Vagina (tissue), 2 donors: ENCODE results near the gene ACADM. TPM values are rescaled to one million over a fixed set of nuclear protein-coding genes. Genes with fewer than 3 reads are reported as not detected.
"Not testable (repeated sequence)": the region's sequence is repeated elsewhere in the genome, so short reads cannot be mapped to it uniquely, and the experiment has no call there.

ENCODE experiments used
- DNase-seq, 2 donors: peaks; one replicate each; pipeline ENCODE4 v3.0.0-alpha.2; 2017; ENCODE audit errors: extremely low spot score in 2 of 2
- H3K27ac ChIP-seq: fragments of 200-600 bp; sonication (generic); one replicate; pipeline ENCODE4 v1.5.1; 2019
- H3K27me3 ChIP-seq: fragments of 200-600 bp; sonication (generic); one replicate; pipeline ENCODE4 v1.5.1; 2019
- H3K36me3 ChIP-seq, 2 donors: fragments of 200-600 bp; sonication (generic); one replicate each; pipeline ENCODE4 v1.5.1; 2017 to 2019
- H3K4me1 ChIP-seq: fragments of 200-600 bp; sonication (generic); one replicate; pipeline ENCODE4 v1.5.1; 2019
- H3K4me3 ChIP-seq, 2 donors: fragments of 200-600 bp; sonication (generic); 1 replicate in 1 of 2; 2 replicates in 1 of 2; pipeline ENCODE4 v1.5.1; 2016 to 2019
- H3K9me3 ChIP-seq: fragments of 200-600 bp; sonication (generic); one replicate; pipeline ENCODE4 v1.5.1; 2019
- CTCF ChIP-seq, 3 experiments: fragments of 450-650 bp in 2 of 3; fragments of 200-600 bp in 1 of 3; sonication (generic) in 1 of 3; IDR thresholded peaks; one replicate each; pipeline ENCODE4 v1.5.1; 2017 to 2019; ENCODE audit warnings: antibody characterized with exemption in 3 of 3, mild to moderate bottlenecking in 2 of 3, moderate library complexity in 2 of 3
- POLR2A ChIP-seq, 2 donors: fragments of 450-650 bp; IDR thresholded peaks; one replicate each; pipeline ENCODE4 v1.6.1; 2017; ENCODE audit warnings: antibody characterized with exemption in 2 of 2, mild to moderate bottlenecking in 2 of 2, moderate library complexity in 2 of 2
- POLR2AphosphoS5 ChIP-seq, 2 donors: sonication (generic); formaldehyde crosslinking; IDR thresholded peaks; one replicate each; pipeline ENCODE4 v1.9.0; 2017; ENCODE audit warnings: antibody characterized with exemption in 2 of 2, mild to moderate bottlenecking in 2 of 2, low read depth in 1 of 2; ENCODE audit not compliant: insufficient read depth in 1 of 2
- intact Hi-C: fragments of 100-400 bp; cut with DNase I; formaldehyde crosslinking; loops from one replicate; pipeline ENCODE4 v1.15.1; 2023
- total RNA-seq: library from RNA; depleted of rRNA; stranded (reverse); fragments of >200 nt; gene quantifications from one replicate; pipeline ENCODE4 v1.2.3, GENCODE V29; 2016

The ACADM gene
- total RNA-seq, 1 donor from 2014 or later: 30.2 TPM

DNA sequence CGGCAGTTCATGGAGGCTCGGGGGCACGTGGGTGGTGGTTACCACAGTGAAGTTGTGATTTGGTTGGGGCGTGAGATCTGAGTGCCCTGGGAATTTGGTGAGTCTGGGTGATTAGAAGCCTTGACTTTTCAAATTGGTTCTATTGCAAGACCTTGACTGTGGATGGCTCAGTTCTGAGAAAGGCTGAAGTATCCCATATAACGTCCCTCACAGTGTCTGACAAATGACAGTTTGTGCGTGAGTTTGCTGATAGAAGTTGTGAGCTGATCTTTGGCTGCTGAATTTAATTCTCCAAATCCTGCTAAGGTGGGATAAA is 72.7 kb downstream of the ACADM start:
- TF ChIP-seq POLR2AphosphoS5 (IDR thresholded peaks at IDR 0.05; ENCODE audit: insufficient read depth in 1 of 2, low read depth in 1 of 2) (no peak), CTCF (IDR thresholded peaks at IDR 0.05) (no peak), POLR2A (IDR thresholded peaks at IDR 0.05) (no peak)
- Histone ChIP-seq H3K36me3 (peaks cover 0 to 49% of the 10 kb centered on the region in 2 donors), H3K27ac (no peak overlapping the region), H3K4me3 (no peak overlapping the region), H3K27me3 (no peaks in the 10 kb centered on the region), H3K4me1 (no peaks in the 10 kb centered on the region), H3K9me3 (no peaks in the 10 kb centered on the region)
- intact Hi-C loops: no loop called here
- DNase-seq: no peak

GRCh38 chr1:75797606-75798216 is 73.2 kb downstream of the ACADM start:
- Histone ChIP-seq H3K4me1 (no peaks in the 10 kb centered on the region), H3K27me3 (no peaks in the 10 kb centered on the region), H3K36me3 (peaks cover 0 to 44% of the 10 kb centered on the region in 2 donors), H3K4me3 (no peak overlapping the region), H3K9me3 (no peaks in the 10 kb centered on the region), H3K27ac (no peak overlapping the region)
- intact Hi-C loops: no loop called here
- TF ChIP-seq POLR2A (IDR thresholded peaks at IDR 0.05) (no peak), POLR2AphosphoS5 (IDR thresholded peaks at IDR 0.05; ENCODE audit: insufficient read depth in 1 of 2, low read depth in 1 of 2) (no peak), CTCF (IDR thresholded peaks at IDR 0.05) (no peak)
- no peak for DNase-seq

GRCh38 chr1:75801480-75801879 is 77.0 kb downstream of the ACADM start:
- DNase-seq, H3K27me3 ChIP-seq, H3K4me1 ChIP-seq, H3K9me3 ChIP-seq, intact Hi-C loops, H3K36me3 ChIP-seq, H3K27ac ChIP-seq, H3K4me3 ChIP-seq: not testable (repeated sequence)

- Histone ChIP-seq H3K27me3 (no peaks in the 10 kb centered on the region), H3K4me3 (no peak overlapping the region), H3K4me1 (no peaks in the 10 kb centered on the region), H3K36me3 (no peaks in the 10 kb centered on the region), H3K27ac (no peak overlapping the region), H3K9me3 (no peaks in the 10 kb centered on the region)
- DNase-seq: no peak
- no peak for TF ChIP-seq POLR2AphosphoS5 (IDR thresholded peaks at IDR 0.05; ENCODE audit: insufficient read depth in 1 of 2, low read depth in 1 of 2)
- TF ChIP-seq CTCF (IDR thresholded peaks at IDR 0.05): no peak
- TF ChIP-seq POLR2A (IDR thresholded peaks at IDR 0.05): no peak
- intact Hi-C loops: no loop called here
Measured at GRCh38 chr1:75808921-75809320, 84.4 kb downstream of the ACADM start.

GRCh38 chr1:75810113-75810512 is 85.6 kb downstream of the ACADM start:
- H3K27me3 ChIP-seq, H3K9me3 ChIP-seq, H3K4me3 ChIP-seq, H3K4me1 ChIP-seq, intact Hi-C loops, H3K36me3 ChIP-seq, DNase-seq, H3K27ac ChIP-seq: not testable (repeated sequence)

DNA sequence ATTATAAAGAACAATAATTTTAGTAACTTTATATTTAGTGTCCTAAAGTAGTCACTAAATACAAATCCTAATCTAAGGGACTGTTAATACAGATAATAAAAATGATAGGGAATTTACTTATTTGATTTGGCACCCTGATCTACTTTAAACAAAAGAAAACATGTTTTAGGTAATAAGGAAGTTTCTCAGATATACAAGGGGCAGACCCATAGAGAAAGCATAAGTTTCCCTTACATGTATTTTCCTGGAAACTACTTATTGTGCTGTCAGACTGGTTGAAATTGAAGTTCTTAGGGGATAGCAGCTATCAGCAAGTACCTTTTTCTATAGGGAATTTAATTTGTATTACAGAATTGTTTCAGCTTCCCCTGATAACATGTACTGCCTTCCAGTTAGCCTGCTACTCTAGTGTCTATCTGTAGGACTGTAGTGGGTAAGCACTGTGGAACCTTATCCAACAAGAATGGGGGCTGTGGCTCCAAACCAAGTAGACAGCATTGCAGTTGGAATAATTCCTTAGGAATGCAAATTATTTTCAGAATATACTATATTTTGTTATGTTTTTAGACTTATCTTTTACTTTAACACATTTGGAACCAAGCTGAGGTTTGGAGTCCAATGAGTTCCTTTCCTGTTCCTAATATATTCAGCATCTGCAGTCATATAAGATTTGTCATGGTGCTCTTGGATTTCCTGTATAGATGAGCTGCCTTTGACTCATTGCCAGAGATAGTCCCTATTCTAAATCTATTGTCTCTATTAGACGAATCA is 86.9 kb downstream of the ACADM start:
- no peak overlapping the region for H3K27ac ChIP-seq
- no peaks in the 10 kb centered on the region for H3K9me3 ChIP-seq
- no peaks in the 10 kb centered on the region for H3K36me3 ChIP-seq
- no peak overlapping the region for H3K4me3 ChIP-seq
- no peaks in the 10 kb centered on the region for H3K27me3 ChIP-seq
- TF ChIP-seq CTCF (IDR thresholded peaks at IDR 0.05): no peak
- TF ChIP-seq POLR2AphosphoS5 (IDR thresholded peaks at IDR 0.05; ENCODE audit: insufficient read depth in 1 of 2, low read depth in 1 of 2): no peak
- TF ChIP-seq POLR2A (IDR thresholded peaks at IDR 0.05): no peak
- H3K4me1 ChIP-seq: no peaks in the 10 kb centered on the region
- intact Hi-C loops: no loop called here
- no peak for DNase-seq
